GM12878 (cell line): ENCODE data around the gene COL5A1. TPM values are rescaled to one million over a fixed set of nuclear protein-coding genes. Genes with fewer than 3 reads are reported as not detected.

Source experiments
- ATAC-seq: fragments of 200-7000 bp; cut with Tn5 transposase; 3 replicates; pipeline ENCODE4 v1.9.1; 2020; ENCODE audit warnings: mild to moderate bottlenecking, moderate library complexity
- BruUV-seq: library from RNA; stranded (reverse); fragments of 400-500 nt; replicated peaks from 2 replicates; lab custom pipeline; 2021; lab: Mats Ljungman, UMichigan
- CTCF ChIA-PET: fragments of 300-600 bp; sonication (Branson Sonifier 250); formaldehyde crosslinking; extraction: SDS; loops from one replicate; lab custom pipeline; 2021; ENCODE audit warnings: inconsistent platforms; lab: Yijun Ruan, JAX
- POLR2A ChIA-PET: fragments of 350-600 bp; formaldehyde crosslinking; extraction: SDS; loops from one replicate; lab custom pipeline; 2021; ENCODE audit warnings: inconsistent platforms; lab: Charles Lee
- RAD21 ChIA-PET: fragments of 300-600 bp; sonication (Branson Sonifier 250); formaldehyde crosslinking; loops from one replicate; lab custom pipeline; 2023; ENCODE audit warnings: antibody characterized with exemption; ENCODE audit not compliant: unreplicated experiment; lab: Charles Lee
- SMC1A ChIA-PET: fragments of 300-600 bp; sonication (Branson Sonifier 250); formaldehyde crosslinking; loops from one replicate; lab custom pipeline; 2023; ENCODE audit not compliant: unreplicated experiment, uncharacterized antibody; lab: Charles Lee
- DNase-seq: peaks from one replicate; pipeline ENCODE4 v3.0.0-alpha.2; 2011; ENCODE audit warnings: low read depth, low spot score
- FAIRE-seq: peaks from 3 replicates; lab custom pipeline; 2011; peaks lifted over from hg19 to GRCh38; lab: Jason Lieb, UNC
- H2AFZ ChIP-seq: 2 replicates; pipeline ENCODE4 v1.6.0; 2011; ENCODE audit warnings: low read depth, low read length, control low read depth; ENCODE audit not compliant: control insufficient read depth
- H3K27ac ChIP-seq: 2 replicates; pipeline ENCODE4 v1.5.1; 2011; ENCODE audit warnings: control low read depth; ENCODE audit not compliant: control insufficient read depth, insufficient read depth
- H3K27me3 ChIP-seq, 2 experiments: replicated peaks in 1 of 2; 2 replicates each; pipeline versions ENCODE4 v1.6.0 to v1.6.1; 2011; ENCODE audit warnings: low read length in 1 of 2; ENCODE audit not compliant: control insufficient read depth in 2 of 2, insufficient read depth in 2 of 2
- H3K36me3 ChIP-seq, 2 experiments: 2 replicates each; pipeline ENCODE4 v1.5.1; 2011; ENCODE audit warnings: low read length in 1 of 2; ENCODE audit not compliant: control insufficient read depth in 2 of 2, insufficient read depth in 2 of 2
- H3K4me1 ChIP-seq: 2 replicates; pipeline ENCODE4 v1.6.1; 2011; ENCODE audit warnings: mild to moderate bottlenecking, low read length, moderate library complexity, mixed read lengths; ENCODE audit not compliant: control insufficient read depth, insufficient read depth
- H3K4me2 ChIP-seq: 2 replicates; pipeline ENCODE4 v1.6.0; 2011; ENCODE audit warnings: control low read depth; ENCODE audit not compliant: control insufficient read depth, insufficient read depth
- H3K4me3 ChIP-seq: fragments of 200-600 bp; sonication (generic); 2 replicates; pipeline ENCODE4 v1.5.1; 2016
- H3K79me2 ChIP-seq: 2 replicates; pipeline ENCODE4 v1.6.0; 2011; ENCODE audit warnings: low read length; ENCODE audit not compliant: control insufficient read depth, insufficient read depth
- H3K9ac ChIP-seq: 2 replicates; pipeline ENCODE4 v1.8.0; 2011; ENCODE audit warnings: low read length, control low read depth, mixed read lengths; ENCODE audit not compliant: control insufficient read depth, insufficient read depth
- H3K9me3 ChIP-seq: replicated peaks from 3 replicates; pipeline ENCODE4 v1.5.1; 2011; ENCODE audit warnings: mild to moderate bottlenecking, low read length; ENCODE audit not compliant: control insufficient read depth, insufficient read depth
- H4K20me1 ChIP-seq: 2 replicates; pipeline ENCODE4 v1.6.0; 2011; ENCODE audit not compliant: control insufficient read depth, insufficient read depth
- CHD4 ChIP-seq: fragments of 200-600 bp; sonication (generic); IDR thresholded peaks from 2 replicates; pipeline ENCODE4 v1.6.1; 2016; ENCODE audit warnings: mild to moderate bottlenecking
- MTA3 ChIP-seq: IDR thresholded peaks from 2 replicates; pipeline ENCODE4 v1.6.1; 2012; ENCODE audit warnings: low read length, inconsistent platforms, borderline replicate concordance
- MXI1 ChIP-seq: fragments of 150-350 bp; IDR thresholded peaks from 2 replicates; pipeline ENCODE4 v1.6.1; 2011; ENCODE audit warnings: low read depth, mild to moderate bottlenecking, inconsistent platforms, low read length, improper control_type of control experiment
- PBX3 ChIP-seq: IDR thresholded peaks from 2 replicates; pipeline ENCODE4 v1.6.1; 2011; ENCODE audit warnings: mild to moderate bottlenecking, low read depth, low read length, moderate library complexity; ENCODE audit not compliant: insufficient replicate concordance
- ZBTB4 ChIP-seq: fragments of 450-650 bp; formaldehyde crosslinking; IDR thresholded peaks from 2 replicates; pipeline ENCODE4 v1.4.0; 2022; ENCODE audit warnings: mild to moderate bottlenecking, moderate library complexity
- ZZZ3 ChIP-seq: IDR thresholded peaks from 2 replicates; pipeline ENCODE4 v1.6.1; 2011; ENCODE audit warnings: low read depth; ENCODE audit not compliant: control insufficient read depth, insufficient read length
- WGBS: methylation state at CpG from one replicate; pipeline ENCODE4 v1.1.6; 2016; ENCODE audit warnings: low lambda C conversion rate; ENCODE audit not compliant: insufficient replicate concordance, insufficient coverage; ENCODE audit errors: missing lambda C conversion rate; 5-methylcytosine and 5-hydroxymethylcytosine counted together
- in situ Hi-C: fragments of 300-500 bp; cut with MboI; formaldehyde crosslinking; loops from 9 replicates; pipeline ENCODE4 v1.14.3; 2018; ENCODE audit warnings: mixed read lengths
- intact Hi-C: fragments of 100-400 bp; cut with micrococcal nuclease; formaldehyde crosslinking; loops from one replicate; pipeline ENCODE4 v1.14.2; 2022; ENCODE audit not compliant: unreplicated experiment
- polyA plus RNA-seq, 11 experiments: library from polyadenylated mRNA; depleted of rRNA in 4 of 11; unstranded in 6 of 11; stranded (reverse) in 5 of 11; fragments of >200 nt; fragmentation: Nextera tagmentation in 4 of 11; fragmentation: Illumina TruSeq in 1 of 11; extraction: Ambion mirVana in 4 of 11; extraction: Trizol in 1 of 11; gene quantifications; 1 replicate in 1 of 11; 2 replicates in 10 of 11; pipeline versions ENCODE4 v1.2.1 to v1.2.3, GENCODE V29; 2011 to 2016; ENCODE audit warnings: inconsistent platforms in 2 of 11, missing spikeins in 2 of 11, low read depth in 1 of 11
- total RNA-seq, 4 experiments: library from RNA; depleted of rRNA in 3 of 4; stranded (reverse); fragments of >200 nt in 3 of 4; fragmentation: Illumina TruSeq in 1 of 4; extraction: Trizol in 1 of 4; gene quantifications; 2 replicates each; pipeline versions ENCODE4 v1.2.1 to v1.2.3, GENCODE V29; 2013 to 2021

Gene COL5A1
- total and polyA plus RNA-seq, 10 of the 15 experiments (the other 5 are each of a cell fraction or from before 2014, with no cell fraction given) = under 0.01 to 0.15 (median 0.13) TPM; not detected in 4

GRCh38 chr9:134731497-134732391 lies 90.1 kb downstream of the COL5A1 start:
- RAD21 ChIA-PET = no interaction called here
- TF ChIP-seq ZZZ3 (no peak), CHD4 (no peak), MTA3 (no peak), MXI1 (no peak), PBX3 (no peak), ZBTB4 (CRISPR knock-in tag) (no peak)
- TF ChIP-seq, all 136 proteins: peak for 0
- 53% methylated on average over 42 of the region's 45 CpGs for WGBS
- Histone ChIP-seq H3K27me3 (no peaks in the 10 kb centered on the region), H3K9me3 (no peaks in the 10 kb centered on the region), H4K20me1 (no peaks in the 10 kb centered on the region), H3K9ac (no peak overlapping the region), H3K79me2 (no peaks in the 10 kb centered on the region), H3K4me3 (no peak overlapping the region), H3K4me1 (no peaks in the 10 kb centered on the region), H2AFZ (no peak overlapping the region), H3K27ac (no peak overlapping the region), H3K4me2 (no peak overlapping the region), H3K36me3 (no peaks in the 10 kb centered on the region)
- DNase-seq = no peak
- POLR2A ChIA-PET = no interaction called here
- no TSS peak for BruUV-seq
- in situ Hi-C loops (no loop called here), intact Hi-C loops (no loop called here)
- CTCF ChIA-PET = no interaction called here
- FAIRE-seq = no peak
- SMC1A ChIA-PET = no interaction called here
- ATAC-seq = no peak
